ENCODE data around the gene SPECC1.

GRCh38 chr17:20071824-20072691, 62.9 kb downstream of the SPECC1 start:
- TF ChIP-seq CTCF (IDR thresholded peaks at IDR 0.05) = no peak
- TF ChIP-seq POLR2A (IDR thresholded peaks at IDR 0.05) = no peak

Data from lower leg skin (tissue), 3 donors.